ENCODE data around the gene TMEM62. TPM values are rescaled to one million over a fixed set of nuclear protein-coding genes. Genes with fewer than 3 reads are reported as not detected.

The TMEM62 gene
- total RNA-seq, 1 donor from 2014 or later, result 5.1 TPM

DNA sequence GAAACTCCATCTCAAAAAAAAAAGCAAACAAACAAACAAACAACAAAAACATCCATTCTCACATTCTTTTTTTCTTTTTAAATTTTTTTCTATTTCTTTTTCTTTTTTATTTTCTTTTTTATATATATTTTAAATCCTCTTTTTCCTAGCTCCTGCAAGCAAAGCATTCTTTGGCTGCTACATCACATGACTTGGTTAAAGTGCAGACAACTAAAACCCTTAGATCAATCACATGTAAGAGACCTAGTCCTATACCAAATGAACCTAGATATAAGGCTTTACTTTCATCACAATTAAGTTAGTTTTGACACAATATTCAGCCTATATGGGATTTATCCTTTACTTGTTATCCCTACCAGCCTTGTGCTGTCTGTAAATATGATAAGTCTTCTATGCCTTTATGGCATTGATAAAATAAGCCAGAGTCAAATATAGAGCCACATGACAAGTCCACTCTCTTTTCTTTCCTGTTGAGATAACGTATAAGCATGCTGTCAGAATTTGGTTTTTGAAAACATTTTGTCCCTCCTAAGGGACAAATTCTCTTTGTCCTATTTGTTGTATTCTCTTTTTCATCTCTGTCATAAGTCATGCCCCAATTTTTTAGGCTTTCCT is 38.9 kb upstream of the TMEM62 start:
- no peak overlapping the region for H3K4me3 Mint-ChIP-seq (ENCODE audit: unreplicated experiment)
- no peak overlapping the region for H3K27ac Mint-ChIP-seq (ENCODE audit: unreplicated experiment)
- H3K4me1 Mint-ChIP-seq (ENCODE audit: unreplicated experiment), result no peaks in the 10 kb centered on the region
- no peaks in the 10 kb centered on the region for H3K36me3 Mint-ChIP-seq (ENCODE audit: low read depth, unreplicated experiment)
- TF ChIP-seq CTCF (IDR thresholded peaks at IDR 0.05; ENCODE audit: unreplicated experiment), result no peak
- no peak for DNase-seq (ENCODE audit: low spot score)
- H3K27me3 Mint-ChIP-seq (ENCODE audit: unreplicated experiment), result no peaks in the 10 kb centered on the region
- no peaks in the 10 kb centered on the region for H3K9me3 Mint-ChIP-seq (ENCODE audit: unreplicated experiment)

GRCh38 chr15:43095243-43095642 is 38.1 kb upstream of the TMEM62 start:
- Mint-ChIP-seq H3K27ac (ENCODE audit: unreplicated experiment) (no peak overlapping the region), H3K4me3 (ENCODE audit: unreplicated experiment) (no peak overlapping the region), H3K36me3 (ENCODE audit: low read depth, unreplicated experiment) (peaks cover 2% of the 10 kb centered on the region), H3K27me3 (ENCODE audit: unreplicated experiment) (no peaks in the 10 kb centered on the region), H3K4me1 (ENCODE audit: unreplicated experiment) (no peaks in the 10 kb centered on the region), H3K9me3 (ENCODE audit: unreplicated experiment) (no peaks in the 10 kb centered on the region)
- TF ChIP-seq CTCF (IDR thresholded peaks at IDR 0.05; ENCODE audit: unreplicated experiment), result no peak
- DNase-seq (ENCODE audit: low spot score), result no peak

DNA sequence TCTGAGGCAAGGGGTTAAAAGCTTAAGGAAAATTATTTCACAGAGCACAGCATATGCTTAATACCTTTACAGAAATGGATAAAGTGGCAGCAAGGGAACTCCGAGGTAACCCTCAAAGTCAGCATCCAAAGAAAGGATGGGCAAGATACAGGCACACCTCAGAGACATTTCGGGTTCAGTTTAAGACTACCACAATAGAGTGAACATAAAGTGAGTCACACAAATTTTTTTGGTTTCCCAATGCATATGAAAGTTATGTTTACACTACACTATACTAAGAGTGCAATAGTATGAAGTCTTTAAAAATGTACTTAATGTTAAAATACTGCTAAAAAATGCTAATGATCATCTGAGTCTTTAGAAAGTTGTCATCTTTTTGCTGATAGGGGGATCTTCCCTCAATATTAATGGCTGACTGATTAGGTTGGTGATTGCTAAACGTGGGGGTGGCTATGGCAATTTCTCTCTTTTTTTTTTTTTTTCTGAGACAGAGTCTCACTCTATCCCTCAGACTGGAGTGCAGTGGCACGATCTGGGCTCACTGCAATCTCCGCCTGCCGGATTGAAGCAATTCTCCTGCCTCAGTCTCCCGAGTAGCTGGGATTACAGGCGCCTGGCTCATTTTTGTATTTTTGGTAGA is 37.6 kb upstream of the TMEM62 start:
- Mint-ChIP-seq H3K27me3 (ENCODE audit: unreplicated experiment) (no peaks in the 10 kb centered on the region), H3K9me3 (ENCODE audit: unreplicated experiment) (no peaks in the 10 kb centered on the region), H3K4me3 (ENCODE audit: unreplicated experiment) (no peak overlapping the region), H3K36me3 (ENCODE audit: low read depth, unreplicated experiment) (peaks cover 4% of the 10 kb centered on the region), H3K4me1 (ENCODE audit: unreplicated experiment) (peaks cover 2% of the 10 kb centered on the region), H3K27ac (ENCODE audit: unreplicated experiment) (no peak overlapping the region)
- DNase-seq (ENCODE audit: low spot score), result no peak
- TF ChIP-seq CTCF (IDR thresholded peaks at IDR 0.05; ENCODE audit: unreplicated experiment), result no peak

DNA sequence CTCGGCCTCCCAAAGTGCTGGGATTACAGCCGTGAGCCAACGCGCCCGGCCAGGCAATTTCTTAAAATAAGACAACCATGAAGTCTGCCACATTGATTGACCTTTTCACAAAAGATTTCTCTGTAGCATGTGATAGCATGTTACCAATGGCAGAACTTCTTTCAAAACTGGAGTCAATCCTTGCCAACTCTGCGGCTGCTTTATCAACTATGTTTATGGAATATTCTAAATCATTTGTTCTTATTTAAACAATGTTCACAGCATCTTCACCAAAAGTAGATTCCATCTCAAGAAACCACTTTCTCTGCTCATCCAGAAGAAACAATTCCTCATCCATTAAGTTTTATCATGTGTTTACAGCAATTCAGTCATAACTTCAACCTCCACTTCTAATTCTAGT is 37.0 kb upstream of the TMEM62 start:
- no peaks in the 10 kb centered on the region for H3K9me3 Mint-ChIP-seq (ENCODE audit: unreplicated experiment)
- H3K36me3 Mint-ChIP-seq (ENCODE audit: low read depth, unreplicated experiment), result peaks cover 4% of the 10 kb centered on the region
- no peaks in the 10 kb centered on the region for H3K27me3 Mint-ChIP-seq (ENCODE audit: unreplicated experiment)
- DNase-seq (ENCODE audit: low spot score), result no peak
- H3K4me3 Mint-ChIP-seq (ENCODE audit: unreplicated experiment), result no peak overlapping the region
- TF ChIP-seq CTCF (IDR thresholded peaks at IDR 0.05; ENCODE audit: unreplicated experiment), result no peak
- H3K4me1 Mint-ChIP-seq (ENCODE audit: unreplicated experiment), result peaks cover 7% of the 10 kb centered on the region
- H3K27ac Mint-ChIP-seq (ENCODE audit: unreplicated experiment), result no peak overlapping the region

GRCh38 chr15:43099105-43099845 is 34.1 kb upstream of the TMEM62 start:
- DNase-seq (ENCODE audit: low spot score), result no peak
- no peak for TF ChIP-seq CTCF (IDR thresholded peaks at IDR 0.05; ENCODE audit: unreplicated experiment)
- Mint-ChIP-seq H3K36me3 (ENCODE audit: low read depth, unreplicated experiment) (peaks cover 12% of the 10 kb centered on the region), H3K9me3 (ENCODE audit: unreplicated experiment) (no peaks in the 10 kb centered on the region), H3K4me3 (ENCODE audit: unreplicated experiment) (no peak overlapping the region), H3K4me1 (ENCODE audit: unreplicated experiment) (peaks cover 8% of the 10 kb centered on the region), H3K27ac (ENCODE audit: unreplicated experiment) (no peak overlapping the region), H3K27me3 (ENCODE audit: unreplicated experiment) (no peaks in the 10 kb centered on the region)

Measured in endothelial cell (in vitro differentiated cells).